HepG2 (cell line): ENCODE data around the gene KRTAP5-2. TPM values are rescaled to one million over a fixed set of nuclear protein-coding genes. Genes with fewer than 3 reads are reported as not detected.
A peak's percentile ranks its signal among the peaks of the same experiment; 100 is the strongest.
"Not testable (repeated sequence)": the region's sequence is repeated elsewhere in the genome, so short reads cannot be mapped to it uniquely, and the experiment has no call there.

ENCODE experiments used
- ATAC-seq: fragments of 200-7000 bp; cut with Tn5 transposase; 3 replicates; pipeline ENCODE4 v1.9.1; 2020; ENCODE audit warnings: mild to moderate bottlenecking, moderate library complexity
- BruUV-seq: library from RNA; stranded (reverse); fragments of 400-500 nt; replicated peaks from 2 replicates; lab custom pipeline; 2021; lab: Mats Ljungman, UMichigan
- CTCF ChIA-PET: fragments of 300-600 bp; formaldehyde crosslinking; extraction: SDS; loops from one replicate; lab custom pipeline; 2021; ENCODE audit warnings: low total read pairs, inconsistent platforms, low intra/inter-chr PET ratio; lab: Yijun Ruan, JAX
- POLR2A ChIA-PET: fragments of 350-600 bp; sonication (Branson Sonifier 250); formaldehyde crosslinking; loops from one replicate; lab custom pipeline; 2020; ENCODE audit warnings: antibody characterized with exemption, inconsistent platforms; lab: Yijun Ruan, JAX
- DNase-seq: peaks from one replicate; pipeline ENCODE4 v3.0.0-alpha.2; 2015; ENCODE audit warnings: low spot score
- FAIRE-seq: peaks from 3 replicates; lab custom pipeline; 2011; peaks lifted over from hg19 to GRCh38; lab: Jason Lieb, UNC
- H2AFZ ChIP-seq: one replicate; pipeline ENCODE4 v1.6.1; 2011; ENCODE audit warnings: low read length, inconsistent platforms
- H3K27ac ChIP-seq: fragments of 300-600 bp; 3 replicates; pipeline ENCODE4 v1.8.0; 2011; ENCODE audit warnings: mixed run types, mild to moderate bottlenecking, mixed read lengths, low read length, inconsistent platforms; ENCODE audit not compliant: insufficient read depth; ENCODE audit errors: extremely low read length
- H3K27me3 ChIP-seq, 2 experiments: fragments of 200-600 bp in 1 of 2; 2 replicates in 1 of 2; 3 replicates in 1 of 2; pipeline versions ENCODE4 v1.6.0 to v1.8.0; 2011; ENCODE audit warnings: low read length in 2 of 2, mild to moderate bottlenecking in 2 of 2, moderate library complexity in 2 of 2, inconsistent platforms in 1 of 2; ENCODE audit not compliant: insufficient read depth in 2 of 2, control insufficient read depth in 1 of 2
- H3K36me3 ChIP-seq, 2 experiments: fragments of 200-600 bp in 1 of 2; replicated peaks in 1 of 2; 2 replicates in 1 of 2; 3 replicates in 1 of 2; pipeline versions ENCODE4 v1.5.1 to v1.8.0; 2011; ENCODE audit warnings: low read length in 2 of 2, inconsistent platforms in 1 of 2; ENCODE audit not compliant: insufficient read depth in 2 of 2, control insufficient read depth in 1 of 2
- H3K4me1 ChIP-seq: 2 replicates; pipeline ENCODE4 v1.5.1; 2012; ENCODE audit warnings: low read length, inconsistent platforms; ENCODE audit not compliant: insufficient read depth
- H3K4me2 ChIP-seq: 2 replicates; pipeline ENCODE4 v1.6.0; 2011; ENCODE audit warnings: low read depth, low read length, inconsistent platforms
- H3K4me3 ChIP-seq, 3 experiments: fragments of 200-600 bp in 1 of 3; sonication (generic), shearing (Covaris generic) in 1 of 3; replicated peaks in 1 of 3; 2 replicates each; pipeline ENCODE4 v1.5.1; 2011 to 2016; ENCODE audit warnings: low read length in 3 of 3, inconsistent platforms in 2 of 3, low read depth in 2 of 3, mild to moderate bottlenecking in 2 of 3, control low read depth in 1 of 3, mixed read lengths in 1 of 3; ENCODE audit not compliant: insufficient read depth in 1 of 3
- H3K79me2 ChIP-seq: one replicate; pipeline ENCODE4 v1.6.1; 2011; ENCODE audit warnings: low read length, inconsistent platforms; ENCODE audit not compliant: insufficient read depth
- H3K9ac ChIP-seq: 2 replicates; pipeline ENCODE4 v1.6.0; 2011; ENCODE audit warnings: mild to moderate bottlenecking, low read depth, low read length, inconsistent platforms; ENCODE audit not compliant: insufficient read depth
- H3K9me3 ChIP-seq: 2 replicates; pipeline ENCODE4 v1.5.1; 2012; ENCODE audit warnings: mild to moderate bottlenecking, low read length
- H4K20me1 ChIP-seq: 2 replicates; pipeline ENCODE4 v1.6.0; 2011; ENCODE audit warnings: inconsistent platforms, mild to moderate bottlenecking, low read length, moderate library complexity; ENCODE audit not compliant: insufficient read depth
- CREB1 ChIP-seq, 2 experiments: fragments of 450-650 bp in 1 of 2; IDR thresholded peaks; 2 replicates each; pipeline ENCODE4 v1.6.1; 2016 to 2017; ENCODE audit warnings: control low read depth in 1 of 2, mild to moderate bottlenecking in 1 of 2, missing compliant biosample characterization in 1 of 2, missing genetic modification characterization in 1 of 2
- MED1 ChIP-seq: sonication (generic); formaldehyde crosslinking; IDR thresholded peaks from 2 replicates; pipeline ENCODE4 v1.4.0; 2020; ENCODE audit warnings: missing genetic modification reagents
- SMARCC2 ChIP-seq: fragments of 450-650 bp; IDR thresholded peaks from 2 replicates; pipeline ENCODE4 v1.6.1; 2017; ENCODE audit warnings: antibody characterized with exemption, mild to moderate bottlenecking
- ZFYVE20 ChIP-seq: sonication (generic); formaldehyde crosslinking; IDR thresholded peaks from 2 replicates; pipeline ENCODE4 v1.8.0; 2023; ENCODE audit warnings: low read depth, mild to moderate bottlenecking, moderate library complexity, missing genetic modification reagents, borderline replicate concordance
- ZNF12 ChIP-seq: sonication (generic); formaldehyde crosslinking; IDR thresholded peaks from 2 replicates; pipeline ENCODE4 v1.5.0; 2020; ENCODE audit warnings: missing genetic modification reagents
- ZNF737 ChIP-seq: sonication (generic); formaldehyde crosslinking; IDR thresholded peaks from 2 replicates; pipeline ENCODE4 v1.5.0; 2020; ENCODE audit warnings: missing genetic modification reagents, mild to moderate bottlenecking, borderline replicate concordance
- WGBS: methylation state at CpG from one replicate; pipeline ENCODE4 v1.1.6; 2017; ENCODE audit warnings: low lambda C conversion rate; 5-methylcytosine and 5-hydroxymethylcytosine counted together
- in situ Hi-C: cut with HindIII; loops from 2 replicates; pipeline ENCODE4 v1.10.0; 2017; ENCODE audit warnings: low pct_unique_long_range_greater_than_20kb; ENCODE audit not compliant: extremely low pct_ligation_motif_present
- intact Hi-C: fragments of 100-400 bp; cut with micrococcal nuclease; formaldehyde crosslinking; loops from one replicate; pipeline ENCODE4 v1.10.0; 2022; ENCODE audit not compliant: unreplicated experiment
- polyA plus RNA-seq, 8 experiments: library from polyadenylated mRNA; depleted of rRNA in 3 of 8; stranded (reverse) in 7 of 8; unstranded in 1 of 8; fragments of >200 nt; fragmentation: Illumina TruSeq in 4 of 8; extraction: Trizol in 4 of 8; gene quantifications; 2 replicates each; pipeline versions ENCODE4 v1.2.1 to v1.2.3, GENCODE V29; 2011 to 2016; ENCODE audit warnings: low read depth in 4 of 8, missing spikeins in 1 of 8, mixed read lengths in 1 of 8; ENCODE audit not compliant: insufficient read depth in 1 of 8
- total RNA-seq, 5 experiments: library from RNA; depleted of rRNA; stranded (reverse); fragments of >200 nt; fragmentation: Illumina TruSeq; extraction: Trizol; gene quantifications; 2 replicates each; pipeline ENCODE4 v1.2.3, GENCODE V29; 2016; ENCODE audit warnings: low read depth in 1 of 5

Gene KRTAP5-2
- total and polyA plus RNA-seq, 2 of the 13 experiments (the other 11 are each of a cell fraction or from before 2014, with no cell fraction given) = not detected

- H3K79me2 ChIP-seq, H3K4me3 ChIP-seq, H3K36me3 ChIP-seq, DNase-seq, H4K20me1 ChIP-seq, H3K9me3 ChIP-seq, H3K27ac ChIP-seq, H3K9ac ChIP-seq, POLR2A ChIA-PET, H2AFZ ChIP-seq, H3K4me2 ChIP-seq, BruUV-seq, in situ Hi-C loops, intact Hi-C loops: not testable (repeated sequence)
- TF ChIP-seq MED1 = 0 out of 2 replicates have a peak, but pooled peaks have one; percentile 19
- ATAC-seq (peak; percentile 56), FAIRE-seq (peak; percentile 46)
- peaks cover 0 to 26% of the 10 kb centered on the region in 2 experiments; a peak in 3 of 5 replicates for H3K27me3 ChIP-seq
- WGBS = 32% methylated on average over 10 of the region's 11 CpGs
- H3K4me1 ChIP-seq = peaks cover 11% of the 10 kb centered on the region
- CTCF ChIA-PET = interaction anchor here (1.2 to 2.8 kb wide), 2 partner anchors 21 to 32 kb away, joined by 4 to 13 read pairs; no protein-coding TSS in a partner anchor
These were observed 2.0 kb downstream of the KRTAP5-2 start for GRCh38 chr11:1595994-1596575.

- DNase-seq = no peak
- Histone ChIP-seq H3K4me2 (no peak overlapping the region), H3K4me3 (no peak overlapping the region), H3K79me2 (no peaks in the 10 kb centered on the region), H3K4me1 (peaks cover 19% of the 10 kb centered on the region; the same call in 1 of the 2 replicates), H3K9ac (no peak overlapping the region), H4K20me1 (no peaks in the 10 kb centered on the region), H3K36me3 (no peaks in the 10 kb centered on the region), H3K27me3 (peaks cover 0 to 23% of the 10 kb centered on the region in 2 experiments; a peak in 3 of 5 replicates), H3K9me3 (no peaks in the 10 kb centered on the region), H2AFZ (no peak overlapping the region), H3K27ac (no peak overlapping the region)
- no peak for FAIRE-seq
- no TSS peak for BruUV-seq
- WGBS = 31% methylated on average over 9 of the region's 9 CpGs
- in situ Hi-C loops = no loop called here
- TF ChIP-seq SMARCC2 = no peak
- TF ChIP-seq CREB1 (IDR thresholded peaks at IDR 0.05) = no peak
- no peak for TF ChIP-seq CREB1 (CRISPR knock-in tag; IDR thresholded peaks at IDR 0.05)
- TF ChIP-seq ZNF737 = no peak
- TF ChIP-seq ZNF12 = no peak
- TF ChIP-seq ZFYVE20 (CRISPR knock-in tag) = no peak
- no peak for ATAC-seq
- ChIA-PET CTCF (no interaction called here), POLR2A (no interaction called here)
- intact Hi-C loops = no loop called here
These were observed 5.5 kb downstream of the KRTAP5-2 start for GRCh38 chr11:1592628-1593027.
